A549 treated with Hydrocortisone at 1 μM for 4 hours (cell line): ENCODE measurements around the gene EOMES. TPM values are rescaled to one million over a fixed set of nuclear protein-coding genes. Genes with fewer than 3 reads are reported as not detected.

Experiments
- total RNA-seq: library from RNA; stranded (reverse); fragments of 200-300 nt; extraction: Qiagen RNA extraction; gene quantifications from 5 replicates; pipeline ENCODE4 v1.2.3, GENCODE V29; 2022

Gene EOMES
- 0.59 to 0.79 TPM (median 0.69 TPM) in 5 replicates for total RNA-seq

DNA sequence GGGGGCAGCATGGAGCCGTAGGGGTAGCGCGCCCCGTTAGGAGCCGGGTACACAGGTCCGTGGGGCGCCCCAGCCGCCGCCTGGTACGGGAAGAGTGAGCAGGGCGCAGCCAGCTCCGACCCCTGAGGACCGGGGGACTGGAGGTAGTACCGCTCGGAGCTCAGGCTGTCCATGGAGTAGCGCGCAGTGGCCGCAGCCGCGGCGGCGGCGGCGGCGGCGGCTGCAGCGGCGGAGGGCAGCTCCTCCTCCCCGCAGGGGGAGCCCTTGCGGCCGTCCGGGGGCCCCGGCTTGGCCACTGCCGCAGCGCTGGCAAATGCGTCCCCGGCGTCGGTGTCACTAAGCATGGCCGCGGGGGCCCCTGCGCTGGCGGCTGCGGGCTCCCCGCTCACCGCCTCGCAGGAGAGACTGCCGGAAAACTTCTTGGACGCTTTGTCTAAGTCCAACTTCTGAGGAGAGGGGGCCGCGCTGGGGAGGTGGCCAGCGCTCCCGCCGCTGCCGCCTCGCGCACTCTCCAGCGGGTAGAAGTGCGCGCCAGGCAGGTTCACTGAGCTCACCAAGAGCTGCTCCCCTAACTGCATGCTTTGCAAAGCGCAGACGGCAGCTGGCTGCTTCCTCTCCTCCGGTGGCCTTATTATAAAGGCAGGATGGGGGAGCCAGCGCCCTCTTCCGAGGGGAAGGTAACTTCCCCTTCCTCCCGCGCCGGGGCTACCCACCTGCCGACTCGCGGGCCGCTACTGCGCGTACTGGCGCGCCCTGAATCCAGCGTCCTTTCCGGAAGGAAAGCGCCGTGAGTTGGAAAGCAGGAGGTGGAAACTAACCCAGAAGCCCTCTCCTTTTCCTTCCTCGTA is at the start of gene EOMES:
EOMES (minus strand) TSS at position 607 of the 848 bp plus-strand sequence; CDS start at position 578, 29 bp downstream.

Other genes with a start within 250 kb of the EOMES start
- 7.6 to 19.4 TPM (median 12.7 TPM) in 5 replicates for gene SLC4A7, start 237.9 kb downstream of the EOMES start, total RNA-seq